CD14-positive monocyte (primary cell): ENCODE data around the gene EXOC3L4. TPM values are rescaled to one million over a fixed set of nuclear protein-coding genes. Genes with fewer than 3 reads are reported as not detected.

Experiments used
- DNase-seq, 3 donors: peaks; one replicate each; pipeline ENCODE4 v3.0.0-alpha.2; 2011 to 2022
- H2AFZ ChIP-seq: 2 replicates; pipeline ENCODE4 v1.6.0; 2012; ENCODE audit warnings: mild to moderate bottlenecking, low read depth, low read length, inconsistent platforms; ENCODE audit not compliant: insufficient read depth, poor library complexity, severe bottlenecking
- H3K27ac ChIP-seq, 2 donors: 1 replicate in 1 of 2; 2 replicates in 1 of 2; pipeline ENCODE4 v1.5.1; 2012 to 2013; ENCODE audit warnings: low read length in 2 of 2, control low read depth in 1 of 2, inconsistent platforms in 1 of 2, low read depth in 1 of 2, mild to moderate bottlenecking in 1 of 2
- H3K27me3 ChIP-seq, 2 donors: one replicate each; pipeline versions ENCODE4 v1.6.0 to v1.6.1; 2011 to 2013; ENCODE audit warnings: low read length in 2 of 2; ENCODE audit not compliant: control insufficient read depth in 2 of 2, insufficient read depth in 2 of 2
- H3K36me3 ChIP-seq, 2 donors: replicated peaks in 1 of 2; 1 replicate in 1 of 2; 2 replicates in 1 of 2; pipeline versions ENCODE4 v1.5.1 to v1.6.1; 2012 to 2013; ENCODE audit warnings: low read length in 2 of 2, control low read depth in 1 of 2, inconsistent platforms in 1 of 2, mild to moderate bottlenecking in 1 of 2; ENCODE audit not compliant: insufficient read depth in 2 of 2, control insufficient read depth in 1 of 2
- H3K4me1 ChIP-seq, 2 donors: 1 replicate in 1 of 2; 2 replicates in 1 of 2; pipeline versions ENCODE4 v1.5.1 to v1.6.1; 2012 to 2013; ENCODE audit warnings: low read length in 2 of 2, control low read depth in 1 of 2, inconsistent platforms in 1 of 2, mild to moderate bottlenecking in 1 of 2, moderate library complexity in 1 of 2; ENCODE audit not compliant: insufficient read depth in 2 of 2, control insufficient read depth in 1 of 2
- H3K4me2 ChIP-seq: replicated peaks from 2 replicates; pipeline ENCODE3; 2012; ENCODE audit warnings: low read length, moderate library complexity, mild to moderate bottlenecking; ENCODE audit not compliant: poor library complexity, severe bottlenecking; ENCODE audit errors: extremely low read depth
- H3K4me3 ChIP-seq, 3 experiments: fragments of 200-600 bp in 1 of 3; sonication (generic) in 1 of 3; replicated peaks in 1 of 3; 1 replicate in 2 of 3; 2 replicates in 1 of 3; pipeline ENCODE4 v1.5.1; 2011 to 2013; ENCODE audit warnings: low read length in 3 of 3, mild to moderate bottlenecking in 3 of 3, control low read depth in 2 of 3, low read depth in 2 of 3, inconsistent platforms in 1 of 3, moderate library complexity in 1 of 3
- H3K79me2 ChIP-seq: 2 replicates; pipeline ENCODE4 v1.6.0; 2012; ENCODE audit warnings: mild to moderate bottlenecking, control low read depth, inconsistent platforms, low read length, moderate library complexity; ENCODE audit not compliant: insufficient read depth
- H3K9ac ChIP-seq: 2 replicates; pipeline ENCODE4 v1.6.0; 2017; ENCODE audit warnings: low read length, mild to moderate bottlenecking; ENCODE audit not compliant: insufficient read depth, poor library complexity, severe bottlenecking
- H3K9me3 ChIP-seq, 2 donors: replicated peaks in 1 of 2; 1 replicate in 1 of 2; 2 replicates in 1 of 2; pipeline versions ENCODE4 v1.5.1 to v1.6.1; 2012 to 2013; ENCODE audit warnings: low read length in 2 of 2, control low read depth in 1 of 2; ENCODE audit not compliant: control insufficient read depth in 1 of 2, insufficient read depth in 1 of 2
- H4K20me1 ChIP-seq: 2 replicates; pipeline ENCODE4 v1.6.0; 2012; ENCODE audit warnings: mild to moderate bottlenecking, low read length, control low read depth, moderate library complexity; ENCODE audit not compliant: insufficient read depth
- H3K27ac Mint-ChIP-seq, 7 donors: one replicate each; pipeline ENCODE4 v1.8.0; 2020; ENCODE audit warnings: mild to moderate bottlenecking in 7 of 7, mixed read lengths in 7 of 7, moderate library complexity in 6 of 7, inconsistent platforms in 2 of 7
- H3K27me3 Mint-ChIP-seq, 3 donors: one replicate each; pipeline ENCODE4 v1.8.0; 2021 to 2022; ENCODE audit warnings: low read depth in 3 of 3, mild to moderate bottlenecking in 3 of 3, mixed read lengths in 3 of 3, moderate library complexity in 3 of 3, inconsistent platforms in 1 of 3
- H3K36me3 Mint-ChIP-seq, 2 donors: one replicate each; pipeline ENCODE4 v1.8.0; 2020; ENCODE audit warnings: mixed read lengths in 2 of 2, inconsistent platforms in 1 of 2, mild to moderate bottlenecking in 1 of 2
- H3K4me1 Mint-ChIP-seq: one replicate; pipeline ENCODE4 v1.8.0; 2020; ENCODE audit warnings: mild to moderate bottlenecking, mixed read lengths
- H3K4me3 Mint-ChIP-seq, 2 donors: one replicate each; pipeline ENCODE4 v1.8.0; 2020; ENCODE audit warnings: mild to moderate bottlenecking in 2 of 2, mixed read lengths in 2 of 2, moderate library complexity in 1 of 2
- H3K9me3 Mint-ChIP-seq, 7 donors: one replicate each; pipeline ENCODE4 v1.8.0; 2020 to 2022; ENCODE audit warnings: mixed read lengths in 7 of 7, mild to moderate bottlenecking in 6 of 7, moderate library complexity in 6 of 7, inconsistent platforms in 2 of 7
- WGBS: methylation state at CpG from one replicate; pipeline ENCODE4 v1.1.5; 2013; ENCODE audit warnings: missing lambda C conversion rate; ENCODE audit not compliant: insufficient coverage; 5-methylcytosine and 5-hydroxymethylcytosine counted together
- intact Hi-C, 2 donors: fragments of 100-400 bp; cut with micrococcal nuclease; formaldehyde crosslinking; loops; one replicate each; pipeline versions ENCODE4 v1.15.0 to v1.15.1; 2023
- polyA plus RNA-seq, 3 donors: library from polyadenylated mRNA; depleted of rRNA in 1 of 3; unstranded in 2 of 3; stranded (reverse) in 1 of 3; fragments of 300-500 nt in 2 of 3; fragments of >200 nt in 1 of 3; fragmentation: Illumina TruSeq in 2 of 3; gene quantifications; 1 replicate in 2 of 3; 2 replicates in 1 of 3; pipeline ENCODE4 v1.2.3, GENCODE V29; 2012 to 2021
- TF ChIP-seq, protein P1 (sequence below): fragments of 200-600 bp; IDR thresholded peaks from one replicate; pipeline ENCODE4 v1.8.0; 2022; ENCODE audit warnings: antibody characterized with exemption, mild to moderate bottlenecking

Gene EXOC3L4
- polyA plus RNA-seq, 3 donors, result 0.17 TPM; not detected in 2

DNA sequence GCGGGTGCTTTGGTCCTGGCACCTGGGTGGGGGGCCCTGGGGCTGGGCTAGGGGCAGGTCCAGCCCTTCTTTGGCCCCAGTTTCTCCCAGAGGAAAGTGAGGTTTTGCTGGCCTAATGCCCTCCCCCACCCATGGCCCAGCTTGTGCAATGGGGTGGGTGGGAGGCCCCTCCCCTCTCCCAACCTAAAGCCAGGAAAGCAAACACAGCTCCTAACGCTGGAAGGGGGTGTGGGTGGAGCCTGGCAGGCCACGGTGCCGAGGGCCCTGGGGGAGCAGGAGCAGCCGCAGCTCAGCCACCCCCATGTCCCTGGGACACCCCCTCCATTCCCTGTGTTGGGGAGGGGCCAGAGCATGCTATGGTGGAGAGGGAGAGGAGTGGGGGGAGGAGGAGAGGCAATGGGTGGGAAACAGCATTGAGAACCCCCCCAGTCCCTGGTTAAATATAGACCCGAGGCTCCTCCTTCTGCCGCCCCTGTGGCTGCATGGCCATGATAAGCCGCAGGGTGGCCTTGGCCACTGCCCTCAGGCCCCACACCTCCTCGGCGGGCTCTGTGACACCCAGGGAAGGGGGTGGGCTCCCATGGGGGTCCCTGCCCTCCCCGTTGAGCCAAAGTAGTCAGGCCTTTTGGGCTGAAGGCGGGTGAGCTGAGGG is 4.7 kb downstream of the EXOC3L4 start:
- Histone ChIP-seq H3K27ac (no peak overlapping the region), H3K4me2 (no peak overlapping the region), H3K4me1 (peaks cover 12 to 28% of the 10 kb centered on the region in 2 donors), H3K36me3 (no peaks in the 10 kb centered on the region), H4K20me1 (no peaks in the 10 kb centered on the region), H3K9ac (no peak overlapping the region), H3K79me2 (no peaks in the 10 kb centered on the region), H3K27me3 (peaks cover 15 to 32% of the 10 kb centered on the region in 2 donors), H3K4me3 (no peak overlapping the region), H2AFZ (no peak overlapping the region), H3K9me3 (peaks cover 0 to 10% of the 10 kb centered on the region in 2 donors)
- H3K27me3 Mint-ChIP-seq, result peaks cover 32 to 41% (median 39%) of the 10 kb centered on the region in 3 donors
- no peak for DNase-seq
- 86% methylated on average over 8 of the region's 12 CpGs for WGBS
- peaks cover 12% of the 10 kb centered on the region for H3K4me1 Mint-ChIP-seq
- H3K9me3 Mint-ChIP-seq, result peaks cover 0 to 21% (median 5%) of the 10 kb centered on the region in 7 donors
- intact Hi-C loops, result no loop called here
- H3K4me3 Mint-ChIP-seq, result no peak overlapping the region
- TF ChIP-seq, protein P1, sequence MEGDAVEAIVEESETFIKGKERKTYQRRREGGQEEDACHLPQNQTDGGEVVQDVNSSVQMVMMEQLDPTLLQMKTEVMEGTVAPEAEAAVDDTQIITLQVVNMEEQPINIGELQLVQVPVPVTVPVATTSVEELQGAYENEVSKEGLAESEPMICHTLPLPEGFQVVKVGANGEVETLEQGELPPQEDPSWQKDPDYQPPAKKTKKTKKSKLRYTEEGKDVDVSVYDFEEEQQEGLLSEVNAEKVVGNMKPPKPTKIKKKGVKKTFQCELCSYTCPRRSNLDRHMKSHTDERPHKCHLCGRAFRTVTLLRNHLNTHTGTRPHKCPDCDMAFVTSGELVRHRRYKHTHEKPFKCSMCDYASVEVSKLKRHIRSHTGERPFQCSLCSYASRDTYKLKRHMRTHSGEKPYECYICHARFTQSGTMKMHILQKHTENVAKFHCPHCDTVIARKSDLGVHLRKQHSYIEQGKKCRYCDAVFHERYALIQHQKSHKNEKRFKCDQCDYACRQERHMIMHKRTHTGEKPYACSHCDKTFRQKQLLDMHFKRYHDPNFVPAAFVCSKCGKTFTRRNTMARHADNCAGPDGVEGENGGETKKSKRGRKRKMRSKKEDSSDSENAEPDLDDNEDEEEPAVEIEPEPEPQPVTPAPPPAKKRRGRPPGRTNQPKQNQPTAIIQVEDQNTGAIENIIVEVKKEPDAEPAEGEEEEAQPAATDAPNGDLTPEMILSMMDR, result no peak
- H3K36me3 Mint-ChIP-seq, result peaks cover 7 to 8% of the 10 kb centered on the region in 2 donors
- H3K27ac Mint-ChIP-seq, result no peak overlapping the region

DNA sequence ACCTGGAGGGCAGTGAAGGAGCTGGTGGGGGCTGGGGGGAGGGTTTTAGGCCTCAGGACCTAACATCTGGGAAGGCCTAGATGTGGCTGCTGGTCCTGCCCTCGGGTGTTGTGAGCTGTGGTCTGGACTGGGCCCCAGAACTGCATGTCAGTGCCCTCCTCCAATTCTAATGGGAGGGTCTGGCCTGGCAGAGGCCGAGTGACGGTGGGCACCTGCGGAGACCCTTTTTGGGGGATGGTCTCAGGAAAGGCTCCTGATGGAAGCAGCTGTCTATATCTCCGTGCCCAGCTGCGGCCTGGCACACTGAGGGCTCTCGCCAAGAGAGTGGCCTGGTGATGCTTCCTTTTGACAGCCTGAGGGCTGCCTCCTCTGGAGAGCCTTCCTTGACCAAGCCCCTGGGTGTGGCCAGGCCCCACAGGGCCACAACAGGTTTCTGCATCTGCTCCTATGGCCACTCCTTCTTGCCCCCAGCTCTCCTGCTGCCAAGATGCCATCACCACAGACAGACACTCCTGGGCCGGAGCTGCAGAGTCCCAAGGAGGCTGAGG is 5.3 kb downstream of the EXOC3L4 start:
- intact Hi-C loops, result loop anchor here in 1 of 2 donors (5.0 kb wide), 2 partner anchors 37 to 87 kb away; no protein-coding TSS in a partner anchor
- H3K4me3 ChIP-seq, result no peak overlapping the region
- H3K4me1 ChIP-seq, result peaks cover 12 to 28% of the 10 kb centered on the region in 2 donors
- no peaks in the 10 kb centered on the region for H4K20me1 ChIP-seq
- Mint-ChIP-seq H3K4me3 (no peak overlapping the region), H3K4me1 (peaks cover 7% of the 10 kb centered on the region), H3K27me3 (peaks cover 38 to 47% (median 44%) of the 10 kb centered on the region in 3 donors), H3K36me3 (peaks cover 7 to 8% of the 10 kb centered on the region in 2 donors), H3K9me3 (peaks cover 0 to 21% (median 5%) of the 10 kb centered on the region in 7 donors), H3K27ac (no peak overlapping the region)
- TF ChIP-seq, protein P1, result no peak
- H3K9ac ChIP-seq, result no peak overlapping the region
- no peak overlapping the region for H3K27ac ChIP-seq
- H2AFZ ChIP-seq, result no peak overlapping the region
- H3K79me2 ChIP-seq, result no peaks in the 10 kb centered on the region
- no peak for DNase-seq
- H3K36me3 ChIP-seq, result no peaks in the 10 kb centered on the region
- H3K4me2 ChIP-seq, result no peak overlapping the region
- peaks cover 21 to 38% of the 10 kb centered on the region in 2 donors for H3K27me3 ChIP-seq
- WGBS, result 91% methylated on average over 7 of the region's 8 CpGs
- peaks cover 0 to 10% of the 10 kb centered on the region in 2 donors for H3K9me3 ChIP-seq
